Forelimb muscle (tissue), 1 donor: ENCODE measurements around the gene NCBP2. TPM values are rescaled to one million over a fixed set of nuclear protein-coding genes. Genes with fewer than 3 reads are reported as not detected.

Source experiments
- polyA plus RNA-seq: library from polyadenylated mRNA; unstranded; fragments of 120-200 nt; gene quantifications from one replicate; pipeline ENCODE4 v1.2.1, GENCODE V29; 2013; ENCODE audit not compliant: insufficient read length

Gene NCBP2
- polyA plus RNA-seq, 1 donor, result 73.0 TPM

Other genes starting within 250 kb of the NCBP2 start
- gene CEP19, start 230.3 kb downstream of the NCBP2 start, polyA plus RNA-seq, result 1.6 TPM
- gene PIGX, start 230.2 kb downstream of the NCBP2 start, polyA plus RNA-seq, result 16.6 TPM
- gene PAK2, start 202.7 kb downstream of the NCBP2 start, polyA plus RNA-seq, result 46.8 TPM
- gene SENP5, start 74.6 kb downstream of the NCBP2 start, polyA plus RNA-seq, result 20.9 TPM
- gene PIGZ, start 26.3 kb upstream of the NCBP2 start, polyA plus RNA-seq, result 1.7 TPM
- gene MELTF, start 87.3 kb upstream of the NCBP2 start, polyA plus RNA-seq, result 5.7 TPM